HepG2 (cell line): ENCODE data around the gene ZNF189. TPM values are rescaled to one million over a fixed set of nuclear protein-coding genes. Genes with fewer than 3 reads are reported as not detected.
A peak's percentile ranks its signal among the peaks of the same experiment; 100 is the strongest.
"Not testable (repeated sequence)": the region's sequence is repeated elsewhere in the genome, so short reads cannot be mapped to it uniquely, and the experiment has no call there.

Experiments used
- ATAC-seq: fragments of 200-7000 bp; cut with Tn5 transposase; 3 replicates; pipeline ENCODE4 v1.9.1; 2020; ENCODE audit warnings: mild to moderate bottlenecking, moderate library complexity
- BruUV-seq: library from RNA; stranded (reverse); fragments of 400-500 nt; replicated peaks from 2 replicates; lab custom pipeline; 2021; lab: Mats Ljungman, UMichigan
- CTCF ChIA-PET: fragments of 300-600 bp; formaldehyde crosslinking; extraction: SDS; loops from one replicate; lab custom pipeline; 2021; ENCODE audit warnings: low total read pairs, inconsistent platforms, low intra/inter-chr PET ratio; lab: Yijun Ruan, JAX
- POLR2A ChIA-PET: fragments of 350-600 bp; sonication (Branson Sonifier 250); formaldehyde crosslinking; loops from one replicate; lab custom pipeline; 2020; ENCODE audit warnings: antibody characterized with exemption, inconsistent platforms; lab: Yijun Ruan, JAX
- DNase-seq: peaks from one replicate; pipeline ENCODE4 v3.0.0-alpha.2; 2015; ENCODE audit warnings: low spot score
- FAIRE-seq: peaks from 3 replicates; lab custom pipeline; 2011; peaks lifted over from hg19 to GRCh38; lab: Jason Lieb, UNC
- H2AFZ ChIP-seq: one replicate; pipeline ENCODE4 v1.6.1; 2011; ENCODE audit warnings: low read length, inconsistent platforms
- H3K27ac ChIP-seq: fragments of 300-600 bp; 3 replicates; pipeline ENCODE4 v1.8.0; 2011; ENCODE audit warnings: mixed run types, mild to moderate bottlenecking, mixed read lengths, low read length, inconsistent platforms; ENCODE audit not compliant: insufficient read depth; ENCODE audit errors: extremely low read length
- H3K27me3 ChIP-seq, 2 experiments: fragments of 200-600 bp in 1 of 2; 2 replicates in 1 of 2; 3 replicates in 1 of 2; pipeline versions ENCODE4 v1.6.0 to v1.8.0; 2011; ENCODE audit warnings: low read length in 2 of 2, mild to moderate bottlenecking in 2 of 2, moderate library complexity in 2 of 2, inconsistent platforms in 1 of 2; ENCODE audit not compliant: insufficient read depth in 2 of 2, control insufficient read depth in 1 of 2
- H3K36me3 ChIP-seq, 2 experiments: fragments of 200-600 bp in 1 of 2; replicated peaks in 1 of 2; 2 replicates in 1 of 2; 3 replicates in 1 of 2; pipeline versions ENCODE4 v1.5.1 to v1.8.0; 2011; ENCODE audit warnings: low read length in 2 of 2, inconsistent platforms in 1 of 2; ENCODE audit not compliant: insufficient read depth in 2 of 2, control insufficient read depth in 1 of 2
- H3K4me1 ChIP-seq: 2 replicates; pipeline ENCODE4 v1.5.1; 2012; ENCODE audit warnings: low read length, inconsistent platforms; ENCODE audit not compliant: insufficient read depth
- H3K4me2 ChIP-seq: 2 replicates; pipeline ENCODE4 v1.6.0; 2011; ENCODE audit warnings: low read depth, low read length, inconsistent platforms
- H3K4me3 ChIP-seq, 3 experiments: fragments of 200-600 bp in 1 of 3; sonication (generic), shearing (Covaris generic) in 1 of 3; replicated peaks in 1 of 3; 2 replicates each; pipeline ENCODE4 v1.5.1; 2011 to 2016; ENCODE audit warnings: low read length in 3 of 3, inconsistent platforms in 2 of 3, low read depth in 2 of 3, mild to moderate bottlenecking in 2 of 3, control low read depth in 1 of 3, mixed read lengths in 1 of 3; ENCODE audit not compliant: insufficient read depth in 1 of 3
- H3K79me2 ChIP-seq: one replicate; pipeline ENCODE4 v1.6.1; 2011; ENCODE audit warnings: low read length, inconsistent platforms; ENCODE audit not compliant: insufficient read depth
- H3K9ac ChIP-seq: 2 replicates; pipeline ENCODE4 v1.6.0; 2011; ENCODE audit warnings: mild to moderate bottlenecking, low read depth, low read length, inconsistent platforms; ENCODE audit not compliant: insufficient read depth
- H3K9me3 ChIP-seq: 2 replicates; pipeline ENCODE4 v1.5.1; 2012; ENCODE audit warnings: mild to moderate bottlenecking, low read length
- H4K20me1 ChIP-seq: 2 replicates; pipeline ENCODE4 v1.6.0; 2011; ENCODE audit warnings: inconsistent platforms, mild to moderate bottlenecking, low read length, moderate library complexity; ENCODE audit not compliant: insufficient read depth
- ARNT ChIP-seq: fragments of 450-650 bp; IDR thresholded peaks from 2 replicates; pipeline ENCODE4 v1.6.1; 2017
- CBX1 ChIP-seq: IDR thresholded peaks from one replicate; pipeline ENCODE4 v1.6.1; 2016; ENCODE audit warnings: antibody characterized with exemption, low read depth
- FOXA1 ChIP-seq, 2 experiments: fragments of 450-650 bp in 1 of 2; sonication (generic) in 1 of 2; formaldehyde crosslinking in 1 of 2; IDR thresholded peaks; 2 replicates each; pipeline versions ENCODE4 v1.4.0 to v1.6.1; 2016 to 2020; ENCODE audit warnings: missing genetic modification reagents in 1 of 2
- GFI1 ChIP-seq: sonication (generic); formaldehyde crosslinking; IDR thresholded peaks from 2 replicates; pipeline ENCODE4 v1.5.0; 2020; ENCODE audit warnings: missing genetic modification reagents, mild to moderate bottlenecking, borderline replicate concordance
- HMG20A ChIP-seq: IDR thresholded peaks from 2 replicates; pipeline ENCODE4 v1.6.1; 2016; ENCODE audit warnings: borderline replicate concordance
- IKZF5 ChIP-seq: IDR thresholded peaks from 2 replicates; pipeline ENCODE4 v1.6.1; 2018; ENCODE audit warnings: missing genetic modification reagents, mild to moderate bottlenecking, missing compliant biosample characterization
- IRF2 ChIP-seq: IDR thresholded peaks from 2 replicates; pipeline ENCODE4 v1.6.1; 2018; ENCODE audit warnings: missing genetic modification reagents, missing compliant biosample characterization
- MIER3 ChIP-seq: IDR thresholded peaks from 2 replicates; pipeline ENCODE4 v1.6.1; 2016; ENCODE audit warnings: missing compliant biosample characterization, borderline replicate concordance
- MLLT10 ChIP-seq: sonication (generic); formaldehyde crosslinking; IDR thresholded peaks from 2 replicates; pipeline ENCODE4 v1.4.0; 2020; ENCODE audit warnings: missing genetic modification reagents
- NCOA2 ChIP-seq: sonication (generic); formaldehyde crosslinking; IDR thresholded peaks from 2 replicates; pipeline ENCODE4 v1.8.0; 2022; ENCODE audit warnings: inconsistent platforms
- REPIN1 ChIP-seq: sonication (generic); formaldehyde crosslinking; IDR thresholded peaks from 2 replicates; pipeline ENCODE4 v1.8.0; 2022; ENCODE audit warnings: missing genetic modification reagents, low read depth, mild to moderate bottlenecking, borderline replicate concordance
- SOX5 ChIP-seq: IDR thresholded peaks from 2 replicates; pipeline ENCODE4 v1.6.1; 2016; ENCODE audit warnings: borderline replicate concordance
- SOX6 ChIP-seq, 2 experiments: fragments of 450-650 bp in 1 of 2; sonication (generic) in 1 of 2; formaldehyde crosslinking in 1 of 2; IDR thresholded peaks; 2 replicates each; pipeline versions ENCODE4 v1.4.0 to v1.6.1; 2017 to 2020; ENCODE audit warnings: antibody characterized with exemption in 1 of 2, mild to moderate bottlenecking in 1 of 2, missing genetic modification reagents in 1 of 2
- SRSF9 ChIP-seq: fragments of 200-400 bp; formaldehyde crosslinking; IDR thresholded peaks from 2 replicates; pipeline ENCODE4 v1.6.1; 2018; ENCODE audit warnings: borderline replicate concordance, mild to moderate bottlenecking, low read depth, low read length; ENCODE audit not compliant: insufficient read depth, poor library complexity, severe bottlenecking
- ZFP90 ChIP-seq: sonication (generic); formaldehyde crosslinking; IDR thresholded peaks from 2 replicates; pipeline ENCODE4 v1.8.0; 2022; ENCODE audit warnings: missing genetic modification reagents, mild to moderate bottlenecking, inconsistent platforms, borderline replicate concordance
- ZNF510 ChIP-seq: sonication (generic); formaldehyde crosslinking; IDR thresholded peaks from 2 replicates; pipeline ENCODE4 v1.4.0; 2020; ENCODE audit warnings: low read depth, mild to moderate bottlenecking, missing genetic modification reagents
- ZNF569 ChIP-seq: sonication (generic); formaldehyde crosslinking; IDR thresholded peaks from 2 replicates; pipeline ENCODE4 v1.5.0; 2020; ENCODE audit warnings: mild to moderate bottlenecking, missing genetic modification reagents, moderate library complexity, borderline replicate concordance
- ZNF713 ChIP-seq: sonication (generic); formaldehyde crosslinking; IDR thresholded peaks from 2 replicates; pipeline ENCODE4 v1.4.0; 2020; ENCODE audit warnings: mild to moderate bottlenecking, missing genetic modification reagents
- WGBS: methylation state at CpG from one replicate; pipeline ENCODE4 v1.1.6; 2017; ENCODE audit warnings: low lambda C conversion rate; 5-methylcytosine and 5-hydroxymethylcytosine counted together
- in situ Hi-C: cut with HindIII; loops from 2 replicates; pipeline ENCODE4 v1.10.0; 2017; ENCODE audit warnings: low pct_unique_long_range_greater_than_20kb; ENCODE audit not compliant: extremely low pct_ligation_motif_present
- intact Hi-C: fragments of 100-400 bp; cut with micrococcal nuclease; formaldehyde crosslinking; loops from one replicate; pipeline ENCODE4 v1.10.0; 2022; ENCODE audit not compliant: unreplicated experiment
- polyA plus RNA-seq, 8 experiments: library from polyadenylated mRNA; depleted of rRNA in 3 of 8; stranded (reverse) in 7 of 8; unstranded in 1 of 8; fragments of >200 nt; fragmentation: Illumina TruSeq in 4 of 8; extraction: Trizol in 4 of 8; gene quantifications; 2 replicates each; pipeline versions ENCODE4 v1.2.1 to v1.2.3, GENCODE V29; 2011 to 2016; ENCODE audit warnings: low read depth in 4 of 8, missing spikeins in 1 of 8, mixed read lengths in 1 of 8; ENCODE audit not compliant: insufficient read depth in 1 of 8
- total RNA-seq, 5 experiments: library from RNA; depleted of rRNA; stranded (reverse); fragments of >200 nt; fragmentation: Illumina TruSeq; extraction: Trizol; gene quantifications; 2 replicates each; pipeline ENCODE4 v1.2.3, GENCODE V29; 2016; ENCODE audit warnings: low read depth in 1 of 5
- TF ChIP-seq, protein P1 (sequence below): sonication (generic); formaldehyde crosslinking; IDR thresholded peaks from 2 replicates; pipeline ENCODE4 v1.8.0; 2022; ENCODE audit warnings: mild to moderate bottlenecking, missing genetic modification reagents, moderate library complexity

ZNF189 gene
- total and polyA plus RNA-seq, 2 of the 13 experiments (the other 11 are each of a cell fraction or from before 2014, with no cell fraction given): 8.4 to 50.0 TPM

DNA sequence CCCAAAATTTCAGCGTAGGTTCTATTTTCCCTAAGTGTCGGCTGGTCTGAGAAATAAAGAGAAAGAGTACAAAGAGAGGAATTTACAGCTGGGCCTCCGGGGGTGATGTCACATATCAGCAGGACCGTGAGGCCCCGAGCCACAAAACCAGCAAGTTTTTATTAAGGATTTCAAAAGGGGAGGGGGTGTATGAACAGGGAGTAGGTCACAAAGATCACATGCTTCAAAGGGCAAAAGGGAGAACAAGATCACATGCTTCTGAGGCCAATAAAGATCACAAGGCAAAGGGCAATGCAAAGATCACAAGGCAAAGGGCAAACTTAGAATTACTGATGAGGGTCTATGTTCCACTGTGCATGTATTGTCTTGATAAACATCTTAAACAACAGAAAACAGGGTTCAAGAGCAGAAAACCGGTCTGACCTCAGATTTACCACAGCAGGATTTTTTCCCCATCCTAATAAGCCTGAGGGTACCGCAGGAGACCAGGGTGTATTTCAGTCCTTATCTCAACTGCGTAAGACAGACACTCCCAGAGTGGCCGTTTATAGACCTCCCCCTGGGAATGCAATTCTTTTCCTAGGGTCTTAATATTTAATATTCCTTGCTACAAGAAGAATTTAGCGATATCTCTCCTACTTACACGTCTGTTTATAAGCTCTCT is 13.6 kb upstream of the ZNF189 start, which contains the start of gene BAAT (continued):
- 0 out of 2 replicates have a peak, but pooled peaks have one; percentile 56 for TF ChIP-seq ZFP90 (CRISPR knock-in tag)
- 0 out of 2 replicates have a peak, but pooled peaks have one; percentile 14 for TF ChIP-seq SOX5 (CRISPR knock-in tag)
- not testable (repeated sequence) for TF ChIP-seq SOX6 (IDR thresholded peaks at IDR 0.05)
- TF ChIP-seq SOX6 (CRISPR knock-in tag; IDR thresholded peaks at IDR 0.05): 0 out of 2 replicates have a peak, but pooled peaks have one; percentile 17

DNA sequence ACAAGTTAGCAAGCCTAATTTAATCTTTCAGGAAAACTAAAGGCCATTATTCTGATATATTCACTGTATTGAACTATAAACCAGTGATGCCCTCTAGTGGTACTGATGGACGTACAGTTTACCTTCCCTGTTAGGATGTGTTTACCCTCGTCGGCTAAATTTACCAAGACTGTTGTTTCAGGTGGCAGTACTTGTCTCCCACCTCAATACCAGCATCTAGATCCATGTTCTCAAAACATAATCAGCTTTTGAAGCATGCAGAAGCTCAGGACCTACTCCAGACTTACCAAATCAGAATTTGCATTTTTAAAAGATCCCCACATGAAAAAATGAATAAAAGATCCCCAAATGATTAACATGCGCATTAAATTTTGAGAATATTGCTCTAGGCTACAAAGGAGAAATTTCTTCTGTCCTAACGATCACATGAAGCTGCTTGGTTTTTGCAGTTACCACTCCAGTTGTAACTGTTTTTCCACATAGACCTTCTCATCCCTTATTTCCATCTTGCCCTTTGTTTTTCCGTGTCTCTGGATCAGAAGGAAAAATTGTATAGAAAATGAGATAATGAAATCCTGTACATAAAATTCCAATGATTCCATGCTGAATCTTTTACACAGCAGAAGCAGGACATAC is 10.7 kb upstream of the ZNF189 start:
- Histone ChIP-seq H3K79me2 (peaks cover 26% of the 10 kb centered on the region), H2AFZ (no peak overlapping the region), H4K20me1 (peaks cover 3% of the 10 kb centered on the region; the same call in 1 of the 2 replicates), H3K36me3 (peaks cover 7 to 26% of the 10 kb centered on the region in 2 experiments; a peak in 2 of 5 replicates), H3K4me2 (no peak overlapping the region), H3K4me1 (peaks cover 81% of the 10 kb centered on the region), H3K4me3 (no peak overlapping the region), H3K9ac (no peak overlapping the region), H3K9me3 (peaks cover 15% of the 10 kb centered on the region), H3K27me3 (no peaks in the 10 kb centered on the region), H3K27ac (peak overlapping the region; percentile 41)
- CTCF ChIA-PET: interaction anchor here (0.6 to 4.3 kb wide), 7 partner anchors 69 to 269 kb away, joined by 3 to 65 read pairs (median 9); no protein-coding TSS in a partner anchor
- 45% methylated on average over 6 of the region's 6 CpGs for WGBS
- BruUV-seq: no TSS peak
- DNase-seq (peak; percentile 86), FAIRE-seq (peak; percentile 69), ATAC-seq (peak; percentile 97)
- intact Hi-C loops (loop anchor here (1.0 to 2.0 kb wide), 10 partner anchors 21 to 787 kb away; no protein-coding TSS in a partner anchor), in situ Hi-C loops (loop anchor here (5.0 kb wide), 1 partner anchor 66 kb away; no protein-coding TSS in a partner anchor)
- POLR2A ChIA-PET: interaction anchor here (0.7 to 2.3 kb wide), 11 partner anchors 11 to 76 kb away, joined by 3 to 38 read pairs (median 9); partner anchors contain the start of genes MRPL50 and ZNF189
- TF ChIP-seq SRSF9 (no peak), GFI1 (CRISPR knock-in tag) (0 out of 2 replicates have a peak, but pooled peaks have one; percentile 2), MLLT10 (CRISPR knock-in tag) (no peak), REPIN1 (CRISPR knock-in tag) (peak; percentile 31; the same call in 1 of the 2 replicates), ZNF510 (no peak), ARNT (no peak), HMG20A (no peak; the same call in 1 of the 2 replicates), IRF2 (CRISPR knock-in tag) (peak; percentile 66; the same call in 1 of the 2 replicates), CBX1 (no peak), MIER3 (peak; percentile 40; the same call in 1 of the 2 replicates), FOXA1 (IDR thresholded peaks at IDR 0.05) (no peak), FOXA1 (CRISPR knock-in tag; IDR thresholded peaks at IDR 0.05) (peak; percentile 89), ZNF713 (no peak), IKZF5 (CRISPR knock-in tag) (peak; percentile 65), NCOA2 (CRISPR knock-in tag) (peak; percentile 55; the same call in 1 of the 2 replicates), ZNF569 (CRISPR knock-in tag) (no peak)
- TF ChIP-seq, protein P1, sequence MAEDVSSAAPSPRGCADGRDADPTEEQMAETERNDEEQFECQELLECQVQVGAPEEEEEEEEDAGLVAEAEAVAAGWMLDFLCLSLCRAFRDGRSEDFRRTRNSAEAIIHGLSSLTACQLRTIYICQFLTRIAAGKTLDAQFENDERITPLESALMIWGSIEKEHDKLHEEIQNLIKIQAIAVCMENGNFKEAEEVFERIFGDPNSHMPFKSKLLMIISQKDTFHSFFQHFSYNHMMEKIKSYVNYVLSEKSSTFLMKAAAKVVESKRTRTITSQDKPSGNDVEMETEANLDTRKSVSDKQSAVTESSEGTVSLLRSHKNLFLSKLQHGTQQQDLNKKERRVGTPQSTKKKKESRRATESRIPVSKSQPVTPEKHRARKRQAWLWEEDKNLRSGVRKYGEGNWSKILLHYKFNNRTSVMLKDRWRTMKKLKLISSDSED (CRISPR knock-in tag): no peak
